ACHN (cell line): ENCODE data around the gene NUCB2.

Experiments used
- DNase-seq: peaks from one replicate; pipeline ENCODE4 v3.0.0-alpha.2; 2015
- in situ Hi-C: cut with HindIII; loops from 2 replicates; pipeline ENCODE4 v1.10.0; 2017; ENCODE audit warnings: low sequenced_read_pairs, low pct_ligation_motif_present, low pct_unique_long_range_greater_than_20kb

The NUCB2 gene

DNA sequence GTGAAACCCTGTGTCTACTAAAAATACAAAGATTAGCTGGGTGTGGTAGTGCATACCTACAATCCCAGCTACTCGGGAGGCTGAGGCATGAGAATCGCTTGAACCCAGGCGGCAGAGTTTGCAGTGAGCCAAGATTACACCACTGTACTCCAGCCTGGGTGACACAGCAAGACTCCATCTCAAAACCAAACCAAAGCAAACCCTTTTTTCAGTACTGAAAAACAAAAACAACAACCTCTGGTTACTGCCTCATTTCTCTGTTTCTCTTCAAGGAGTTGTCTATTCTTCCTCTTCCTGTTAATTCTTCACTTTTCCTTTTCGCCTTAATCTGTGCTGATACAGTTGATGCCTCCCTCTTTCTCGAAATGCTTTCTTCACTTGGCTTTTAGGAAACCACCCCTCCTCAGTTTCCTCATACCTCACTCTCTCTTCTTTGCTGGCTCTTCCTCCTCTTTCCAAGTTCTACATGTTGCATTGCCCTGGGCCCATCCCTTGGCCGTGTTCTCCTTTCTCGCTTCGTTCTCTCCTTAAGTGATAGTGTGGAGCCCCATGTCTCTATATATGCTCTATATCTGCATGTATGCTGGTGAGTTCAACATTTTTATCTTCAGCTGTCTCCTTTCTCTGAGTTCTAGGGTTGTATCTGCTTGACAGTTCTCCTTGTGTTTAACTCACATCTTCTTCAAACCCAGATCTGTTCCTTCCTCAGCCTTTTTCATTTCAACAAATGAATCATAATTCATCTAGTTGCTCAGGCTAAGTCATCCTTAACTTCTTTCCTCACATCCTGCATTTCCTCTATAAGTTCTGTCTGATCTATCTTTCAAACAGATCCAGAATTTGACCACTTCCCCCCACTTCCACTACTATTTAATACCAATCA lies 37.1 kb downstream of the NUCB2 start:
- DNase-seq, result no peak
- in situ Hi-C loops, result no loop called here

DNA sequence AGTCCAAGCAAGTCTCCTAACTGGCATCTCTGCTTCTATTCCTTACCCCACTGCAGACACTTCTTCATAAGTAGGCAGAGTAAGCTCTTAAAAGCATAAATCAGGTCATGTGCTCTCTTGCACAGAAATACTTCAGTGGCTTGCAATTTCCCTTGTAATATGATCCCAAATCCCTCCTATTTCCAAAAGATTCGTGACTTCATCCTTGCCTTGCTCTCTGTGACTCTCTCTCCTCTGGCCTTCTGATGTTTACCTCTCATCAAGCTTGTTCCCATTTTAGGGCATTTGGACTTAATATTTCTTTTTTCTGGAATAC lies 37.7 kb downstream of the NUCB2 start:
- in situ Hi-C loops, result no loop called here
- DNase-seq, result no peak

DNA sequence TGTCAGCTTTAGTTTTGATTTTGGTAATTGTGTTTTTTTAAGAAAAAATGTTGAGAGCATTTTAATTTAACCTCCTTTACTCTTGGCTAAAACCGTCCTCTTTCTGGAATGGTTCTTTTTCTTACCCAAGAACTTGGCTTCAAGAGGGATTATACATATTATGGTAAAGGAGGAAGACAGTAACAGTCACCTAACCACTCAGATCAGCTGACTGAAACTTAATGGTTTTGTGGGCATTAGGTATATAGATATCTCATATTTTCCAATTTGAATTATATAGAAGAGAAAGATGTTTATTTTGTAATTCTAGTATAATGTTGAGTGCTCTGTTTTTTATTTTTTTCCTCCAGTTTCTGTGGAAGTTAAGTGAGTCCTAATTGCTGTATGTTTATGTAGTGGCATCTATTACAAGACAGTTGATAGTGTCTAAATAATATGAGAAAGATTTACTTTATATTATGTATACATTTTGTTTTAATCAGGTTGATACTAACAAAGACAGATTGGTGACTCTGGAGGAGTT lies 38.4 kb downstream of the NUCB2 start:
- in situ Hi-C loops, result no loop called here
- DNase-seq, result no peak

DNA sequence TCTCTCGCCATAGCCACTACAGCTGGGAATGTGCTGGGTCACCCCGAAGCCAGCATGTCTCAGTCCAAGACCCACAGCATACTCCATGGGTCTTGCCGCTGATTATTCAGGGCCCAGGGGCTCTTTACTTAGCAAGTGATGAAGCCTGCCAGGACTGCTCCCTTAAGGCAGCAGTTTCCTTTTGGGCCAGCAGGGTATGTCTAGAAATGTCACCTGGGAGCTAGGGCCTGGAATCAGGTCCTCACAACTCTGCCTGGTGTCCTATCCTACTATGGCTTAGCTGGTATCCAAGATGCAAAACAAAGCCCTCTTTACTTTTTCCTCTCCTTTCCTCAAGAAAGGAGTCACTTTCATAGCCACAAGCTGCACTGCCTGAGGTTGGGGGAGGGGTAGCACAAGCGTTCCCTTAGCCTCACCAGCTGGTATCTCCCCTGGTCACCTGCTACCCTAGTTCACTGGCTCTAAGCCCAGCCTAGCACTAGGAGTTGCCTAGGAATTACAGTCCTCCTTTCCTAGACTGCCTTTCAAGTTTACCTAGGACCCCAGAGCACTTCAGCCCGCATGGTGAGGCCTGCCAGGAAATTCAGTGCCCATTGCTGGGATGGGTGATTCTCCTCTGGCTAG lies 52.4 kb downstream of the NUCB2 start:
- in situ Hi-C loops, result no loop called here
- DNase-seq, result no peak

DNA sequence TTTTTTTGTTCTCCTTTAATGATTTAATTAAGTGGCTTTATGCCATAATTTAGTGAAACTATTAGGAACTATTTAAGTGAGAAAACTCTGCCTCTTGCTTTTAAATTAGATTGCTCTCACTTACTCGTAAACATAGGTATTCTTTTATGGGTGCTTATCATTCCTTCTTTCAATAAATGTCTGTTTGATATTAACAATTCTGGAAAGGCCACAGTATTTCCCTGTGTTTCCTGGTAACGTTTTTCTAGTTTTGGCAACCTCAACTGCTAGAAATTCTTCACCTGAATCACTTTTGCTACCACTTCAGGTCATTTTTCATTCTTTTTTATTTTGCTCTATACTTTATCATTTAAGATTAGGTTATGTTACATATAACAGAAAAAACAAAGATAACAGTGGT lies 55.1 kb downstream of the NUCB2 start:
- in situ Hi-C loops, result no loop called here
- no peak for DNase-seq

DNA sequence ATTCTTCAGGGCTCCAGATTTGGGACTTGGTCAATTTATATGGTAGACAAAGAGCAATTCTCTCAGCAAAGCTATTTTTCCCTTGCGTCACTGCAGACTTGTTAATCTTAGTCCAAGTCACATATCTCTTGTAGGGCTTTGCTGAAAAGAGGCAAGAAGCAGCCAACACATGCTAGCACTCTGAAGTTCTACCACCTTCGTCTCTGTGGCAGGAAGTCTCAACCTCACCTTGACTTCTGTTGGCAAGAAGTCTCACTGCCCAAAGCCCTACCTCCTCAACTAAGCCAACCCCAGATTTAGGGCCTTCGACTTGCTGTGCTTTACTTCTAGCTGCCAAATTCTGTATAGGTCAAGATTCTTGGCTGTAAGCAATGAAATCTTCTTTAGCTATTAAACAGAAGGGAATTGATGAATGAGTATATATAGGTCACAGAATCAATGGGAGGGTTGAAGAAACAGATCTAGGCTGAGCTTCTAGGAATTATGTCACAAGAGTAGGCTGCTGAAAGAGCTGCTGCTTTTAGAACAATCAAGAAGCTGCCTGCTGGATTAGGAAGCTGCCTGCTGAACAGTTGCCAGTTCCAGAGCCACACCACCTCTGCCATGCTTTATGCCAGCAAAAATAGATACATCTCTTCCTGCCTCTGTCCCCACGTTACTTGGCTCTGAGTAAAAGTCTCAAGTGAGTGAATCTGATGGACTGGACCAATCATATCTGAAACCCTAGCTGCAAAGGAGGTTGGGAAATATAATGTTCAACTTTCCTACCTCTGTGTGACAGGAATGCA lies 57.5 kb downstream of the NUCB2 start:
- DNase-seq, result no peak
- in situ Hi-C loops, result no loop called here

DNA sequence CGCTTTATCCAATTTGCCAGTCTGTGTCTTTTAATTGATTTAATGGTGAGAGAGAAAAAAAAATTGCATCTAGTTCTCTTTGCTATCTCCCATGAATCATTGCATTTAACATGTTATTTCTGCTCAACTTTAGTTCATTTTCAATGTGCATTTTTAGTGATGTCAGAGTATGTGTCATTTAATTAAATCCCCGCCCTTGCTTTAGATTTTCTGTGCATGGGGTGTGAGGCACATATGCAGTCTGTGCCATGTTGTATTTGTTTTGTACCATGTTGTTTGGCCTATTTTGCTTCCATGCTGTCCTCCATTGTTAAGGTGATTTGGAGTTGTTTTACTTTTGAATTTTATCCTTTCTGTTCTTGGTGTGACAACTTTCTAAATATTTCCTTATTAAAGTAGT lies 66.7 kb downstream of the NUCB2 start:
- DNase-seq, result no peak
- in situ Hi-C loops, result no loop called here

DNA sequence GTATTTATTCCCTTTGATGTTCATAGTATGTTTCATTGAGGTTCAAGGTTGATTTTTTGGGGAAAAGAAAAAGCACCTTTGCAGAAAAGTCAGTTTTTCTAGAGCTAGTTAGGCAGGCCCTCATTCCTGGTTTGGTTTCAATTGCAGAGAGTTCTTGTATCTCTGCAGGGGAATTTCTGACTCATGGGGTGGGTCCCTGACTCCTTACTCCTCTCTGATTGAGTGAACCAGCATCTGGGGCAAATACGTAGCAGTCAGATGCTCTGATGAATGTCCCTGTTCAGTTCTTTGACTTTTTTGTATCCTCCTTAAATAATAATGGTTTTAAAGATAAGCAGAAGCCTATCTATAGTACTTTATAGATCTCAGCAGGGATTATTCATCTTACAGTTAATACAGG lies 67.4 kb downstream of the NUCB2 start:
- in situ Hi-C loops, result no loop called here

DNA sequence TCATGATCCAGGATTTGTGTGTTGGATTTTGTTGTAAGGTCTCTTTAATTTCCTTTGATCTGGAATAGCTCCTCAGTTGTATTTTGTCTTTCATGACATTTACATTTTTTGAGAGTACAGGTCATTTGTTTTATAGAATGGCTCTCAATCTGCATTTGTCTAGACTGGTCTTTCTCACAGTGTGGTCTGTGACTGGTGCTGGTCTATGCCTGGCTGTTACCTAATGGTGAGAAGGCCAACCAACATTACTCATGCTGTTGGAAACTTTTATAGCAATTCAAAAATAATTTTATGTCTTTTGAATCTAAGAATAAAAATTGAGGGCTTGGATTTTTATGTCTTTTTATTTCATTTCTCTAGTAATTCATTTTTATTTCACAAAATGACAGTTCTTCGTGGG lies 71.1 kb downstream of the NUCB2 start:
- no peak for DNase-seq
- in situ Hi-C loops, result no loop called here

More for the DNA sequence above, 67.4 kb downstream of the NUCB2 start:
- DNase-seq, result peak; percentile 70

DNA sequence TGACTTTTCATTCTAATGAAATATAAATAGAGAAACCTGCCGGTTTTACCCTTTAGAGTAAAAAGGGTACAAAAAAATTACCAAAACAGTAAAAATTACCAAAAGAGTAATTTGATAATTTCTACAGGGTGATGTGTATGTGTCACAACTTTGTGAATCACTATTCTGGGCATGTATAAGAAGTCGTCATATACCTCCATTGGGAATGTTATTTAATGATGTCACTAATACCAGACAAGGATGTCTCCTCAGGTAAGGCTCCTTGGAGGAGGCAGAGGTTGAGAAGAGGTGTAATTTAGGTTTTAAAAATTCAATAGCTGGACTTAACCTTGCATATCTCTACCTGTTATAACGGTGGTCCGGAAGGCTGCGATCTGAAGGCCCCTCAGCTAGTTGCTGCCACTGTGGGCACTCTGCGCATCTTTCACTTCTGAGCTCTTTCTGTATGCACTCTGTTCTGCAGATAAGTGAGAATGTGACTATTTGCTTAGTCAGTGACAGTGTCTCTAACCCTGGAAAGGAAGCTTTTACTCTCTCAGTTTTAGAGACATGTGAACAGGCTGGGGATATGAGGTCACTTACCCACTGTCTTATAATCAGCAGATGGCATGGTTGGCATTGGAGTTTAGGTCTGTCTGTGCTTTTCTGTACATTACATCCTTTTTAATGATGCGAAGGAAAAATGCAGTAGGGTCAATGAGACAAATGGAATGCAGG lies 74.1 kb downstream of the NUCB2 start:
- in situ Hi-C loops, result no loop called here
- no peak for DNase-seq

DNA sequence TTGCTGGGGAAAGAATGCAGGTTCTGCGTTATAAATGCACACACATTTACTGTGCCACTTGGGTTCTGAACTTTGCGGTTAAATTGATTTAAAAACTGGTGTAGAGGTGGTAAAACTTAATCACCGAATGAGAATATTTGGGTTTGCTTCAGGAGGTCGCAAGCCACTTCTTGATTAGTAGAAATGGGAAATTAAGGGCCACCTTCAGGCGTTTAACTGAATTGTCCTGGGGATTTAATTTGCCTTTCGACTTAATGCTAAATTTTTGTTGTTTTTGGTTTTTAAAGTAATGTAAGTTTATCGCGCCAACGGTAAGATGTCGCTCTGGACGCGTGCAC lies 74.6 kb downstream of the NUCB2 start:
- no peak for DNase-seq
- in situ Hi-C loops, result no loop called here

GRCh38 chr11:17351510-17352176 lies 75.1 kb downstream of the NUCB2 start, which contains the start of gene NCR3LG1:
TSS of gene NCR3LG1 (plus strand) at chr11:17351800. CDS start at chr11:17351970, 170 bp downstream.
- in situ Hi-C loops, result no loop called here
- DNase-seq, result peak; percentile 71

GRCh38 chr11:17352950-17353820 lies 76.6 kb downstream of the NUCB2 start:
- DNase-seq, result peak; percentile 73
- in situ Hi-C loops, result no loop called here

- in situ Hi-C loops, result no loop called here
- peak; percentile 6 for DNase-seq
Observed at GRCh38 chr11:17353821-17354600, 77.5 kb downstream of the NUCB2 start.

DNA sequence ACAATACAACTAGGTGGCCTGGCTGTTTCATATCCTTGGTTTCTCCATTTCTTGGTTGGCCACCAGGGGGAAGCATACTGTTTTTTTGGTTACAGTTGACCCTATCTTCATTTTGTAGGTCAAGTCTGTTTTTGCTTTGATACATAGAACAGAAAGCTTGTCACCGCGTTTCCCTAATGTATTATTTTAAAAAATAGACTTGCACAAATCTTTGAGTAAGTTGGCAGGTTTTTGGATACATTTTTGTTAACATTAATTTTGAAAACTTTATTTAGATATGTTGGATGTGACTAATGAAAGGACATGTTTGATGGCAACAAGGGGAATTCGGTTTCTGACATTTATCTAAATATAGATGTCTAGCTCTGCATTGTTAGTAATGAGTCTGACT lies 78.1 kb downstream of the NUCB2 start:
- peak; percentile 73 for DNase-seq
- in situ Hi-C loops, result no loop called here

DNA sequence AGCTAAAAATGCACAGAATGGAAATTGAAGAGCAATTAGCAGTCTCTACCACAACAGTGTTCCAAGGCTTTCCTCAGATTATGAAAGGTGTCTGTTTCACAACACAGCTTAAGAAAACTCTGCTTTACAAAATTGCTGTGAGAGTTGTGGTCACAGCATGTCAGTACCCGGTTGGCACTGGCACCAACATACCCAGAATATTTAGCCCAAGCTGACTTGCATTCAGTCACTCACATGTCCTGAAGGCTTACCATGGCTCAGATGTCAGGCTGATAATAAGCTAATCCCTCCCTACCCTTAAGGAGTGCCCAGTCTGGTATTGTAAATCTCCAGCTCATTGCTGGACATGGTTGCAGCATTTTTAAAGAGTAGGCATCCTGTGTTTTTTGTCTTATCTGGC lies 90.0 kb downstream of the NUCB2 start:
- in situ Hi-C loops, result no loop called here
- DNase-seq, result no peak

- in situ Hi-C loops, result no loop called here
Observed at GRCh38 chr11:17368551-17368950, 92.0 kb downstream of the NUCB2 start.

More at GRCh38 chr11:17368551-17368950, 92.0 kb downstream of the NUCB2 start:
- no peak for DNase-seq
